Smooth muscle cell of bladder (primary cell): ENCODE data around the gene GPC3. TPM values are rescaled to one million over a fixed set of nuclear protein-coding genes. Genes with fewer than 3 reads are reported as not detected.

Experiments used
- total RNA-seq: library from RNA; depleted of rRNA; stranded (reverse); fragments of >200 nt; gene quantifications from 2 replicates; pipeline ENCODE4 v1.2.3, GENCODE V29; 2014

GPC3 gene
- 1.9 and 2.6 TPM in 2 replicates for total RNA-seq

DNA sequence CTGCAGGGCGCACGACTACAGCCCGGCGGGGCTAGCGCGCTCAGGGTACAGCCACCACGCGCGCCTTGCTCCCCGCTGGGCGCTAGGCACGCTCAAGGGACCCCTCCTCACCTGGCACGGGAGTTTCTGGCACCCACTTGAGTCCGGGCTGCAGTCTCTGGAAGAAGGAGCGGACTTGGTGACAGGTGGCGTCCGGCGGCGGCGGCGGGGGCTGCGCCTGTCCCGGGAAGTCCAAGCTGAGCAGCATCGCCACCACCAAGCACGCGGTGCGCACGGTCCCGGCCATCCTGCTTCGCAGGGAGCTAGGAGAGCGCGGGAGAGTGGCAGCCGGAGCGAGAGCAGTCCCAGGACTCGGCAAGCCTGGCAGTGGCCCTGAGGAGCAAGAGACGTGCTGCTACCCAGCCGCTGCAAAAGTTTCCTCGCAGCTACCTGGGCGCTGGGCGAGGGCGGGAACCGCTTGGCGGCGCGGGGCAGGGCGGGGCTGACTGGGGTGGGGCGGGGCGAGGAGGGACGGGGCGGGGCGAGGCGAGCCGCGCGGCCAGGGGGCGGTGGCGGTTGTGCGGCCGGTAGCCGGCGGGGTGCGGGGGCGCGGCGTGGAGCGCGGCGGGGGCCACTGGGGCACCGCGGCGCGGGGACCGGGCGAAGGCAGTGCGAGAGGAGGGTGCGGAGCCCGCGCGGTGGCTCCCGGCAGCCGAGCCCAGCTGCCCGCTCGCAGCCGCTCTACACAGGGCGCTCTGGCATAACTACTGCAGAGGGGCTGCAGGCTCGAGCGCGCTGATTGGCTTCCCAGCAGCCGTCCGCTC, at the start of gene GPC3:
Gene GPC3 (minus strand): TSS at position 431 of the 803 bp plus-strand sequence.

